H1 (cell line): Measurements from ENCODE around the gene TNFRSF11A. TPM values are rescaled to one million over a fixed set of nuclear protein-coding genes. Genes with fewer than 3 reads are reported as not detected.

Source experiments
- CTCF ChIA-PET: fragments of 300-600 bp; sonication (Branson Sonifier 250); formaldehyde crosslinking; loops from one replicate; lab custom pipeline; 2021; ENCODE audit not compliant: partially characterized antibody; lab: Charles Lee
- POLR2A ChIA-PET: fragments of 300-600 bp; sonication (Branson Sonifier 250); formaldehyde crosslinking; loops from one replicate; lab custom pipeline; 2021; ENCODE audit warnings: inconsistent platforms; ENCODE audit not compliant: partially characterized antibody; lab: Charles Lee
- DNase-seq, 2 experiments: peaks; one replicate each; pipeline versions ENCODE4 v3.0.0 to v3.0.0-alpha.2; 2010 to 2022; ENCODE audit warnings: low spot score in 2 of 2, low read depth in 1 of 2, mixed read lengths in 1 of 2
- FAIRE-seq: peaks from 2 replicates; lab custom pipeline; 2011; peaks lifted over from hg19 to GRCh38; lab: Jason Lieb, UNC
- H2AFZ ChIP-seq: 2 replicates; pipeline ENCODE4 v1.8.1; 2012; ENCODE audit warnings: low read length, inconsistent platforms
- H2AK5ac ChIP-seq: 2 replicates; pipeline ENCODE4 v1.6.1; 2013; ENCODE audit warnings: low read depth, low read length
- H2BK120ac ChIP-seq: replicated peaks from 2 replicates; pipeline ENCODE3; 2013; ENCODE audit warnings: low read depth, low read length, inconsistent platforms
- H2BK12ac ChIP-seq: 2 replicates; pipeline ENCODE4 v1.6.1; 2013; ENCODE audit warnings: low read depth, low read length
- H2BK15ac ChIP-seq: 2 replicates; pipeline ENCODE4 v1.6.1; 2013; ENCODE audit warnings: low read length
- H2BK20ac ChIP-seq: 2 replicates; pipeline ENCODE4 v1.6.1; 2013; ENCODE audit warnings: low read length
- H2BK5ac ChIP-seq: 2 replicates; pipeline ENCODE4 v1.6.1; 2013; ENCODE audit warnings: low read depth, low read length
- H3K14ac ChIP-seq: 2 replicates; pipeline ENCODE4 v1.6.1; 2013; ENCODE audit warnings: inconsistent platforms; ENCODE audit not compliant: insufficient read length
- H3K18ac ChIP-seq: 2 replicates; pipeline ENCODE4 v1.6.1; 2013; ENCODE audit warnings: low read length; ENCODE audit errors: extremely low read depth
- H3K23ac ChIP-seq: 2 replicates; pipeline ENCODE4 v1.6.1; 2013; ENCODE audit warnings: inconsistent platforms; ENCODE audit not compliant: insufficient read length
- H3K23me2 ChIP-seq: 2 replicates; pipeline ENCODE4 v1.6.1; 2013; ENCODE audit warnings: low read depth, low read length
- H3K27ac ChIP-seq: 2 replicates; pipeline ENCODE4 v1.6.1; 2011; ENCODE audit warnings: low read depth, low read length, inconsistent platforms
- H3K27me3 ChIP-seq, 4 experiments: replicated peaks in 1 of 4; 1 replicate in 1 of 4; 2 replicates in 3 of 4; pipeline versions ENCODE4 v1.6.1 to v1.8.1; 2011 to 2013; ENCODE audit warnings: low read length in 3 of 4, mild to moderate bottlenecking in 3 of 4, inconsistent platforms in 2 of 4, mixed read lengths in 2 of 4, moderate library complexity in 1 of 4; ENCODE audit not compliant: control insufficient read depth in 3 of 4, insufficient read depth in 3 of 4; ENCODE audit errors: extremely low read depth in 1 of 4
- H3K36me3 ChIP-seq, 4 experiments: 2 replicates each; pipeline versions ENCODE4 v1.6.1 to v1.8.1; 2011 to 2013; ENCODE audit warnings: mild to moderate bottlenecking in 4 of 4, low read length in 3 of 4, moderate library complexity in 2 of 4, control low read depth in 1 of 4, inconsistent platforms in 1 of 4; ENCODE audit not compliant: insufficient read depth in 4 of 4, control insufficient read depth in 2 of 4
- H3K4ac ChIP-seq: replicated peaks from 2 replicates; pipeline ENCODE3; 2013; ENCODE audit warnings: low read length, low read depth, mixed read lengths, inconsistent platforms; ENCODE audit not compliant: insufficient read length
- H3K4me1 ChIP-seq, 4 experiments: replicated peaks in 1 of 4; 1 replicate in 1 of 4; 2 replicates in 3 of 4; pipeline versions ENCODE4 v1.6.1 to v1.8.1; 2011 to 2013; ENCODE audit warnings: low read length in 3 of 4, inconsistent platforms in 2 of 4, mixed read lengths in 1 of 4; ENCODE audit not compliant: insufficient read depth in 4 of 4, control insufficient read depth in 3 of 4
- H3K4me2 ChIP-seq, 2 experiments: 2 replicates each; pipeline versions ENCODE4 v1.6.1 to v1.8.1; 2011 to 2013; ENCODE audit warnings: low read depth in 2 of 2, low read length in 2 of 2, control low read depth in 1 of 2, inconsistent platforms in 1 of 2, mild to moderate bottlenecking in 1 of 2; ENCODE audit not compliant: insufficient read depth in 1 of 2
- H3K4me3 ChIP-seq, 4 experiments: fragments of 200-600, 300-600 bp in 1 of 4; sonication (generic), shearing (Covaris generic), sonication (Bioruptor Twin) in 1 of 4; 2 replicates each; pipeline versions ENCODE4 v1.5.1 to v1.8.1; 2011 to 2016; ENCODE audit warnings: low read length in 4 of 4, low read depth in 3 of 4, control low read depth in 2 of 4, inconsistent platforms in 2 of 4, mild to moderate bottlenecking in 2 of 4, mixed read lengths in 1 of 4, moderate library complexity in 1 of 4; ENCODE audit not compliant: insufficient read depth in 2 of 4; ENCODE audit errors: extremely low read depth in 1 of 4
- H3K56ac ChIP-seq: replicated peaks from 2 replicates; pipeline ENCODE3; 2013; ENCODE audit warnings: low read depth, mild to moderate bottlenecking, mixed read lengths, low read length, inconsistent platforms; ENCODE audit not compliant: insufficient read length
- H3K79me1 ChIP-seq: 2 replicates; pipeline ENCODE4 v1.6.1; 2013; ENCODE audit warnings: low read depth, low read length, control low read depth
- H3K79me2 ChIP-seq, 2 experiments: 2 replicates each; pipeline versions ENCODE4 v1.6.1 to v1.8.1; 2012 to 2013; ENCODE audit warnings: low read length in 2 of 2, mild to moderate bottlenecking in 2 of 2, inconsistent platforms in 1 of 2; ENCODE audit not compliant: insufficient read depth in 2 of 2, control insufficient read depth in 1 of 2
- H3K9ac ChIP-seq, 4 experiments: replicated peaks in 1 of 4; 1 replicate in 1 of 4; 2 replicates in 3 of 4; pipeline versions ENCODE4 v1.6.1 to v1.8.1; 2011 to 2013; ENCODE audit warnings: low read depth in 3 of 4, low read length in 3 of 4, control low read depth in 2 of 4, mild to moderate bottlenecking in 2 of 4, moderate library complexity in 2 of 4, inconsistent platforms in 1 of 4; ENCODE audit errors: extremely low read depth in 1 of 4
- H3K9me3 ChIP-seq, 2 experiments: 2 replicates each; pipeline versions ENCODE4 v1.6.1 to v1.8.1; 2012 to 2013; ENCODE audit warnings: mild to moderate bottlenecking in 2 of 2, moderate library complexity in 2 of 2, control low read depth in 1 of 2, inconsistent platforms in 1 of 2, low read depth in 1 of 2, low read length in 1 of 2, mixed read lengths in 1 of 2; ENCODE audit not compliant: insufficient read depth in 2 of 2
- H4K20me1 ChIP-seq, 2 experiments: replicated peaks in 1 of 2; 2 replicates each; pipeline versions ENCODE3 to v1.8.1; 2011 to 2013; ENCODE audit warnings: inconsistent platforms in 2 of 2, low read length in 2 of 2, mild to moderate bottlenecking in 1 of 2; ENCODE audit not compliant: insufficient read depth in 2 of 2, control insufficient read depth in 1 of 2
- H4K5ac ChIP-seq: 2 replicates; pipeline ENCODE4 v1.6.1; 2013; ENCODE audit warnings: low read length, low read depth, mixed read lengths, inconsistent platforms; ENCODE audit not compliant: insufficient read length
- H4K8ac ChIP-seq: 2 replicates; pipeline ENCODE4 v1.8.0; 2013; ENCODE audit warnings: mild to moderate bottlenecking, moderate library complexity, low read length, inconsistent platforms; ENCODE audit not compliant: insufficient read depth; ENCODE audit errors: extremely low read depth
- H4K91ac ChIP-seq: replicated peaks from 2 replicates; pipeline ENCODE3; 2013; ENCODE audit warnings: low read length, mixed read lengths, inconsistent platforms; ENCODE audit not compliant: insufficient read length
- EZH2 ChIP-seq: fragments of 200-600 bp; sonication (generic); IDR thresholded peaks from 2 replicates; pipeline ENCODE4 v1.7.1; 2012; ENCODE audit warnings: low read depth, mild to moderate bottlenecking, moderate library complexity, low read length, inconsistent platforms; ENCODE audit not compliant: severe bottlenecking
- HDAC2 ChIP-seq, 2 experiments: fragments of 300-600 bp in 1 of 2; sonication (generic) in 1 of 2; IDR thresholded peaks; 2 replicates each; pipeline ENCODE4 v1.6.1; 2011 to 2012; ENCODE audit warnings: low read depth in 2 of 2, low read length in 2 of 2, mild to moderate bottlenecking in 2 of 2, moderate library complexity in 2 of 2, borderline replicate concordance in 1 of 2, inconsistent platforms in 1 of 2
- POLR2A ChIP-seq, 2 experiments: IDR thresholded peaks; 1 replicate in 1 of 2; 2 replicates in 1 of 2; pipeline ENCODE4 v1.6.1; 2011; ENCODE audit warnings: low read depth in 2 of 2, low read length in 2 of 2, mild to moderate bottlenecking in 2 of 2; ENCODE audit errors: control extremely low read depth in 1 of 2
- SAP30 ChIP-seq: fragments of 300-600 bp; sonication (generic); IDR thresholded peaks from 2 replicates; pipeline ENCODE4 v1.7.1; 2012; ENCODE audit warnings: low read length, moderate library complexity, mild to moderate bottlenecking, inconsistent platforms; ENCODE audit not compliant: insufficient read depth, insufficient replicate concordance
- WGBS, 2 experiments: shearing (Covaris generic) in 1 of 2; methylation state at CpG; one replicate each; pipeline versions ENCODE4 v1.1.6 to v1.1.7; 2013 to 2015; ENCODE audit warnings: low lambda C conversion rate in 2 of 2, mixed read lengths in 2 of 2, inconsistent platforms in 1 of 2, low coverage in 1 of 2, missing lambda C conversion rate in 1 of 2; ENCODE audit not compliant: insufficient replicate concordance in 2 of 2, insufficient coverage in 1 of 2, insufficient read length in 1 of 2; ENCODE audit errors: extremely low coverage in 1 of 2, missing lambda C conversion rate in 1 of 2; 5-methylcytosine and 5-hydroxymethylcytosine counted together
- polyA plus RNA-seq, 7 experiments: library from polyadenylated mRNA; depleted of rRNA in 3 of 7; stranded (reverse) in 5 of 7; unstranded in 2 of 7; fragments of >200 nt in 5 of 7; fragments of 200-250 nt in 2 of 7; gene quantifications; 1 replicate in 5 of 7; 2 replicates in 1 of 7; 4 replicates in 1 of 7; pipeline versions ENCODE4 v1.2.1 to v1.2.3, GENCODE V29; 2011 to 2013; ENCODE audit warnings: missing spikeins in 2 of 7, mixed read lengths in 2 of 7
- total RNA-seq: library from RNA; stranded (reverse); fragmentation: NEBNext Ultra II Directional; extraction: Animal tissue kit (Norgen Biotek cat#: 25700); gene quantifications from 2 replicates; pipeline ENCODE4 v1.2.1, GENCODE V29; 2021

The TNFRSF11A gene
- total and polyA plus RNA-seq, 2 of the 8 experiments (the other 6 are each of a cell fraction or from before 2014, with no cell fraction given), result 8.7 to 10.6 TPM

- Histone ChIP-seq H4K5ac (no peak overlapping the region), H3K18ac (no peak overlapping the region), H2BK20ac (no peak overlapping the region; the same call in 1 of the 2 replicates), H3K14ac (no peak overlapping the region), H3K4me3 (no peak overlapping the region; a peak in 1 of 8 replicates), H3K79me1 (no peaks in the 10 kb centered on the region), H3K36me3 (peaks cover 0 to 5% (median 0%) of the 10 kb centered on the region in 4 experiments; a peak in 2 of 8 replicates), H2BK120ac (no peak overlapping the region), H3K23ac (no peak overlapping the region), H3K4me1 (peaks cover 0 to 10% (median 5%) of the 10 kb centered on the region in 4 experiments; a peak in 5 of 7 replicates), H2BK5ac (no peak overlapping the region), H2BK12ac (no peak overlapping the region), H3K4ac (no peak overlapping the region), H2AFZ (no peak overlapping the region), H3K9ac (no peak overlapping the region), H4K91ac (no peak overlapping the region), H3K4me2 (peak overlapping the region in 1 of 2 experiments; percentile 30; a peak in 1 of 4 replicates), H3K27ac (no peak overlapping the region), H3K23me2 (no peaks in the 10 kb centered on the region; the same call in 1 of the 2 replicates), H4K8ac (no peak overlapping the region), H4K20me1 (no peaks in the 10 kb centered on the region), H3K56ac (no peak overlapping the region), H3K27me3 (0 out of 7 replicates have a peak, but pooled peaks cover 0 to 3% (median 0%) of the 10 kb centered on the region in 4 experiments), H3K9me3 (peaks cover 0 to 7% of the 10 kb centered on the region in 2 experiments; a peak in 1 of 4 replicates), H2AK5ac (no peak overlapping the region), H2BK15ac (no peak overlapping the region), H3K79me2 (no peaks in the 10 kb centered on the region)
- DNase-seq (no peak), FAIRE-seq (no peak)
- POLR2A ChIA-PET, result interaction anchor here (1.0 kb wide), 1 partner anchor 10 kb away, joined by 3 read pairs; no protein-coding TSS in a partner anchor
- 56% methylated on average over 5 of the region's 5 CpGs; no CpG with 5 or more reads in 1 of the 2 experiments for WGBS, 2 experiments
- TF ChIP-seq SAP30 (no peak), POLR2A (IDR thresholded peaks at IDR 0.05; ENCODE audit: control extremely low read depth in 1 of 2, low read depth in 2 of 2, low read length in 2 of 2) (no peak), HDAC2 (IDR thresholded peaks at IDR 0.05; ENCODE audit: borderline replicate concordance in 1 of 2, low read depth in 2 of 2, low read length in 2 of 2) (no peak), EZH2 (no peak)
- CTCF ChIA-PET, result interaction anchor here (1.2 to 6.5 kb wide), 3 partner anchors 11 to 45 kb away, joined by 4 to 36 read pairs (median 8); no protein-coding TSS in a partner anchor
Observed at GRCh38 chr18:62386091-62386490, 61.0 kb downstream of the TNFRSF11A start.
